GM13977 (cell line): ENCODE data around the gene SEPTIN5.
A peak's percentile ranks its signal among the peaks of the same experiment; 100 is the strongest.
"Not testable (repeated sequence)": the region's sequence is repeated elsewhere in the genome, so short reads cannot be mapped to it uniquely, and the experiment has no call there.

ENCODE experiments used
- DNase-seq: peaks from one replicate; pipeline ENCODE4 v3.0.0; 2012; ENCODE audit warnings: low spot score
- CTCF ChIP-seq: IDR thresholded peaks from 2 replicates; pipeline ENCODE4 v1.5.1; 2012; ENCODE audit warnings: mild to moderate bottlenecking, control low read depth; ENCODE audit not compliant: insufficient read depth; ENCODE audit errors: extremely low read depth, missing control alignments
- in situ Hi-C: fragments of 300-500 bp; cut with MboI; formaldehyde crosslinking; loops from one replicate; pipeline ENCODE4 v1.12.0; 2022; ENCODE audit warnings: low sequenced_read_pairs, low pct_unique_long_range_greater_than_20kb, mixed read lengths, inconsistent platforms; ENCODE audit not compliant: unreplicated experiment

SEPTIN5 gene

DNA sequence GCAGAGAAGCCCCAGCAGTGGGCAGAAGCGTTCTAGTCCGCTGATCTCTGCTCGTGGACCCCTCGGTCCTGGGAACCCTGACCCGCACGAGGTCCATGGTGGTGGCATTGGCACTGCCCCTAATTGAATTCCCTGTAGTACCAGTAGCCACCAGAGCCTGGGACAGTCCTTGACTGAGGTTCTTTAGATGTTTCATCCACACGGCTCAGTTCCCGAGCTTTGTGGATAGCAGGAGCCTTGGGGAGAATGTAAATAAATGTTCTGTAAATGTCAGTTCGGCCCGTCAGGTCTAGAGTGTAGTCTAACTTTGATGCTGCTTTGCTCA lies 39.4 kb upstream of the SEPTIN5 start:
- no peak for TF ChIP-seq CTCF
- DNase-seq, result no peak
- in situ Hi-C loops, result no loop called here

- no peak for TF ChIP-seq CTCF
- no peak for DNase-seq
- in situ Hi-C loops, result no loop called here
These were observed 38.9 kb upstream of the SEPTIN5 start for GRCh38 chr22:19675428-19675827.

GRCh38 chr22:19676437-19676836 lies 37.9 kb upstream of the SEPTIN5 start:
- in situ Hi-C loops, DNase-seq: not testable (repeated sequence)

GRCh38 chr22:19678949-19679521 lies 35.3 kb upstream of the SEPTIN5 start:
- DNase-seq, result no peak
- TF ChIP-seq CTCF, result no peak
- in situ Hi-C loops, result no loop called here

GRCh38 chr22:19679522-19680101 lies 34.7 kb upstream of the SEPTIN5 start:
- in situ Hi-C loops, result no loop called here

DNA sequence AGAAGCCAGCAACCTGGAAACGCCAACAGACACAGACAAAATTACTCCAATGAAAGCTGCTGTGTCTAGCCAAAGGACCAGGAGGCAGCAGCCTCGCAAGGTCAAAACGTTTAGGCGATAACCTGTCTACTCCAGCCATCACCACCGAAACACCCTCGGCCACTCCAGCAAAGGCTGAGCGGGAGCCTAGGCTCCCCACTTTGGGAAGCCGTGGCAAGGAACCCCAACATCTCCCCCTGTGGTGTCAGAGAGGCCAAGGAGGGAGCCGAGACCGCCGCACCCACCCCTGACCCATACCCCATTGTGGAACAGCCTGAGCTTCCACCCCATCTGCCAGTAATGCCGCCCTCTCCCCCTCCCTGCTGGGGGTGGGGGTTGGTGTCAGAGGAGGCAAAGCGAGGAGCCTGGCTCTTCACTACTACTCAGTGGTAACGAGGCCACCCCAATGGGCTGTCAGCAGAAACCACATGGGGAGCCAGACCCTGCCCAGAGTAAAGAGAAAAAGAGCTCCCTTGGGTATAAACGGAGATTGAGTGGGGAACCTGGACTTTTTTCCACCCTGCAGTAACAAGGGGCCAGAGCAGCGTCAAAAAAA lies 33.9 kb upstream of the SEPTIN5 start:
- DNase-seq, result no peak
- in situ Hi-C loops, result no loop called here
- no peak for TF ChIP-seq CTCF

More at GRCh38 chr22:19679522-19680101, 34.7 kb upstream of the SEPTIN5 start:
- peak; percentile 67 for TF ChIP-seq CTCF
- no peak for DNase-seq
